Measurements from ENCODE around the gene GBX1. TPM values are rescaled to one million over a fixed set of nuclear protein-coding genes. Genes with fewer than 3 reads are reported as not detected.

Gene GBX1
- total RNA-seq, 1 experiment from 2014 or later, result not detected

GRCh38 chr7:151138153-151138851 lies 29.2 kb downstream of the GBX1 start:
- H3K14ac ChIP-seq (ENCODE audit: insufficient read depth, low read length), result no peak overlapping the region; the same call in 1 of the 2 replicates
- peak; percentile 70 for DNase-seq
- H3K4me2 ChIP-seq (ENCODE audit: insufficient read depth, insufficient read length, low read length), result no peak overlapping the region
- no peaks in the 10 kb centered on the region; the same call in 1 of the 2 replicates for H3K4me1 ChIP-seq (ENCODE audit: insufficient read depth, low read length)
- no peak overlapping the region for H3K9ac ChIP-seq (ENCODE audit: extremely low read depth, insufficient read length, low read length)
- peak overlapping the region in 1 of 2 experiments; percentile 0; a peak in 1 of 5 replicates for H3K4me3 Mint-ChIP-seq
- H2BK120ac ChIP-seq (ENCODE audit: low read depth, low read length, poor library complexity, severe bottlenecking), result no peak overlapping the region
- no peaks in the 10 kb centered on the region for H3K79me2 ChIP-seq (ENCODE audit: insufficient read depth, low read length)
- no peak overlapping the region for H3K4ac ChIP-seq (ENCODE audit: low read depth, low read length)
- no peak overlapping the region for H2BK5ac ChIP-seq (ENCODE audit: insufficient read length, low read length)
- H3K18ac ChIP-seq (ENCODE audit: insufficient read length, low read depth, low read length), result no peak overlapping the region
- H4K91ac ChIP-seq (ENCODE audit: insufficient read length, low read depth, low read length), result no peak overlapping the region
- H4K20me1 ChIP-seq (ENCODE audit: control insufficient read depth, insufficient read depth, insufficient read length), result no peaks in the 10 kb centered on the region
- no peak overlapping the region for H4K5ac ChIP-seq (ENCODE audit: insufficient read length, low read depth, low read length)
- no peak overlapping the region for H2AK5ac ChIP-seq (ENCODE audit: insufficient read length, low read length)
- peaks cover 28 to 47% of the 10 kb centered on the region in 2 experiments for H3K4me1 Mint-ChIP-seq
- H3K36me3 Mint-ChIP-seq (ENCODE audit: insufficient read depth in 1 of 3, low read depth in 3 of 3), result peaks cover 14 to 59% (median 17%) of the 10 kb centered on the region in 3 experiments; a peak in 6 of 7 replicates
- no CpG with 5 or more reads among the region's 30 CpGs for WGBS (ENCODE audit: extremely low coverage, insufficient read length, low lambda C conversion rate)
- no peak overlapping the region for H3K27ac Mint-ChIP-seq
- H3K23ac ChIP-seq (ENCODE audit: insufficient read length, low read depth, low read length), result no peak overlapping the region
- H3K27me3 ChIP-seq (ENCODE audit: insufficient read depth, low read length), result no peaks in the 10 kb centered on the region
- peak; percentile 33; the same call in 2 of the 3 replicates for TF ChIP-seq CTCF (conservative IDR thresholded peaks at IDR 0.05)
- H2BK15ac ChIP-seq (ENCODE audit: low read depth, low read length), result no peak overlapping the region
- no peaks in the 10 kb centered on the region; the same call in 1 of the 2 replicates for H3K27me3 Mint-ChIP-seq (ENCODE audit: low read depth)
- H3T11ph ChIP-seq (ENCODE audit: low read length), result no peak overlapping the region
- no peak overlapping the region for H2AFZ ChIP-seq (ENCODE audit: low read length)
- H2BK20ac ChIP-seq (ENCODE audit: low read depth, low read length, poor library complexity, severe bottlenecking), result no peak overlapping the region
- no peaks in the 10 kb centered on the region for H3K23me2 ChIP-seq (ENCODE audit: insufficient read length, low read depth, low read length, poor library complexity, severe bottlenecking)
- no peak overlapping the region for H4K8ac ChIP-seq (replicated peaks; ENCODE audit: insufficient read length, low read depth, low read length)
- no peak overlapping the region for H2BK12ac ChIP-seq (ENCODE audit: insufficient read length, low read depth, low read length)
- H3K27ac ChIP-seq (ENCODE audit: insufficient read length, low read depth, low read length), result no peak overlapping the region
- no peak overlapping the region for H3K56ac ChIP-seq (ENCODE audit: insufficient read length, low read depth, low read length)
- H3K79me1 ChIP-seq (ENCODE audit: insufficient read depth, low read depth, low read length, poor library complexity, severe bottlenecking), result no peaks in the 10 kb centered on the region
- no peaks in the 10 kb centered on the region for H3K9me3 ChIP-seq (ENCODE audit: control insufficient read depth, low read depth, low read length)
- H3K9me3 Mint-ChIP-seq, result no peaks in the 10 kb centered on the region; a peak in 2 of 5 replicates
